H54 (cell line): ENCODE measurements around the gene LUC7L2.
"Not testable (repeated sequence)": the region's sequence is repeated elsewhere in the genome, so short reads cannot be mapped to it uniquely, and the experiment has no call there.

Experiments used
- DNase-seq: peaks from one replicate; pipeline ENCODE4 v3.0.0; 2011; ENCODE audit warnings: low spot score, mixed read lengths; ENCODE audit not compliant: insufficient read length
- FAIRE-seq: peaks from 3 replicates; lab custom pipeline; 2011; peaks lifted over from hg19 to GRCh38; lab: Jason Lieb, UNC
- POLR2A ChIP-seq: IDR thresholded peaks from 2 replicates; pipeline ENCODE4 v1.6.1; 2011; ENCODE audit warnings: low read depth, mild to moderate bottlenecking, low read length

The LUC7L2 gene

DNA sequence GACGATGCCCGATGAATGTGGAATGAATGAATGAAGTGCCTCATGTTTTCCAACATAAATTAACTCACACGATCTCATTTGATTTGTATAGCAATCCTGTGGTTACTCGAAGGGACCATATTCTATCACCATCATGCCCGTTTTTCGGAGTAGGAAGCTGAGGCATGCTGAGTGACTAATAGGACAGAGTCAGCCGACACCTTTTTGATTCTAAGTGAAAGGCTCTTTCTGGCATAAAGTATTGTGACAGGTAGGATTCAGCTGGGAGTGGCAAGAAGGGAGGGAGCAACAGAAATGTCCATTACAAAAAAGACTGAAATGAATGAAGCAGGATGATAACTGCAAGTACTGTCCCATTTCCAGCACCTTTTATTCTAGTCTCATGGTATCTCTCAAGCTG lies 68.1 kb downstream of the LUC7L2 start:
- FAIRE-seq (no peak), DNase-seq (no peak)
- no peak for TF ChIP-seq POLR2A

- not testable (repeated sequence) for DNase-seq, FAIRE-seq
Measured at GRCh38 chr7:139429735-139430134, 70.0 kb downstream of the LUC7L2 start.

- TF ChIP-seq POLR2A: no peak
- FAIRE-seq: no peak
- DNase-seq: no peak
Measured at GRCh38 chr7:139430443-139430842, 70.7 kb downstream of the LUC7L2 start.

GRCh38 chr7:139431010-139431409 lies 71.3 kb downstream of the LUC7L2 start:
- no peak for TF ChIP-seq POLR2A
- DNase-seq (no peak), FAIRE-seq (no peak)

DNA sequence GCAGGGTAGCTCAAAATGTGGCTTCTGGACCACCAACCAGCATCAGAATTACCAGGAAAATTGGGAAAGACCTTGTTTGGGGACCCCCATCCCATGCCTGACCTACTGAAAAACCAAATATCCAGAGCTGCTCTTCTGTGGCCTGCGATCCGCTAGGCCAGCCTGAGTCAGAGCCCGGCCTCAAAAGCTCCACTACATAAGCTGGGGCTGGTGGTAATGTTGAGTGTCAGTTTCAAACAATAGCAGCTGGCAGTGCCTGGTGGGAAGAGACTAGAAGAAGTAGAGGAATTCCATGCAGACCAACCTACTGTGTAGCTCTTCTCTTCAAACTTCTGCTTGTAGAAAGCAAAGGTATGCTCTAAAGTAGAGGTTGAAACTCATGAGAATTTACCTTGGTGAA lies 71.8 kb downstream of the LUC7L2 start:
- FAIRE-seq (no peak), DNase-seq (no peak)
- no peak for TF ChIP-seq POLR2A

- DNase-seq: no peak
- no peak for FAIRE-seq
- TF ChIP-seq POLR2A: no peak
Measured at GRCh38 chr7:139436806-139437205, 77.1 kb downstream of the LUC7L2 start.

DNA sequence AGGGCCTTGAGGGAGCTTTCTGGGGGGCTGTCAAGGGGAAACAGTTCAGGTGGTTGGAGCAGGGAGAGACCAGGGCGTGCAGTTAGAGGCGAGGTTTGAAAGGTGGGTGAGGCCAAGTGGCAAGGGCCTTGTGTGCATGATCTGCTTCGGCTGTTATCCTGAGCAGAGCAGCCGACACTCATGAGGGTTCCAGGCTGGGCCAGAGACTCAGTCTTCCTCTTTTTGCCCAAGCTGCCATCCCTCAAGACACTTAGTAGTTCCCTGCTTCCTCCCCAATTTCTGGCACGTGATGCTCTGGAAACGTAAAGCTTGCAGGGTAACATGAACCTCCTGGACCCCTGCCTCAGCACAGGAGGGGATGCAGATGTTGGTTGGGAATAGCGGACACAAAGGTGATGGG lies 79.7 kb downstream of the LUC7L2 start:
- no peak for TF ChIP-seq POLR2A
- no peak for FAIRE-seq

GRCh38 chr7:139441961-139442360 lies 82.3 kb downstream of the LUC7L2 start:
- no peak for DNase-seq
- no peak for FAIRE-seq
- TF ChIP-seq POLR2A: no peak

More for the DNA sequence above, 79.7 kb downstream of the LUC7L2 start:
- DNase-seq: no peak

GRCh38 chr7:139446051-139446890 lies 86.6 kb downstream of the LUC7L2 start:
- no peak for TF ChIP-seq POLR2A
- DNase-seq (no peak), FAIRE-seq (no peak)

- TF ChIP-seq POLR2A: no peak
- FAIRE-seq (no peak), DNase-seq (no peak)
Measured at GRCh38 chr7:139450851-139451250, 91.2 kb downstream of the LUC7L2 start.

GRCh38 chr7:139451638-139452037 lies 91.9 kb downstream of the LUC7L2 start:
- no peak for FAIRE-seq
- DNase-seq: no peak
- no peak for TF ChIP-seq POLR2A

GRCh38 chr7:139452958-139453672 lies 93.4 kb downstream of the LUC7L2 start:
- DNase-seq (no peak), FAIRE-seq (no peak)
- TF ChIP-seq POLR2A: no peak

GRCh38 chr7:139453673-139454321 lies 94.1 kb downstream of the LUC7L2 start:
- DNase-seq (no peak), FAIRE-seq (no peak)
- no peak for TF ChIP-seq POLR2A

GRCh38 chr7:139455789-139456188 lies 96.1 kb downstream of the LUC7L2 start:
- no peak for FAIRE-seq
- no peak for DNase-seq
- TF ChIP-seq POLR2A: no peak
